ENCODE results near the gene CFAP298.

DNA sequence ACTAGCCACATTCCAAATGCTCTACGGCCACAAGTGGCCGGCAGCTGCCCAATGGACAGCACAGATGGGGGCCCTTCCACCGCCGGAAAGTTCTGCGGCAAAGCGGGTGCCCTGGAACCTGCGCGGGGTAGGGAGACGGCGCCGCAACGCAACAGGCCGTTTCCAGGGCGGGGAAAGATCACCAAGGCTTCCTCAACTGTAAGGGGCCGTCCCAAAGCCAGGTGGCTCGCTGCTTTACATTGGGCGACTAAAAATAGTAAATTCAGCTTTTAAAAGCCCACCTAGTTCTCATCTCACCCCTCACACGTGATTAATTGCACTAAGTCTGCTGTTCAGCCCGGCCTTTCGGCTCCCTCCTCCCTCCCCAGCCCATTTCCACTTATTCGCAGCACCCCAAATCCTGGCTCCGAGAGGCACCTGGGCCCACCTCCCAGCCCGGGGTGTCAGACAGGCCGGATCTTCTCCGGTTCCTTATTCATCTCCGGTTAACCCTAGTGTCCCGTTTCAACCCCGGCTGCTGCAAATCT lies 643 bp downstream of the CFAP298 start:
- no peak for TF ChIP-seq CBX1 (IDR thresholded peaks at IDR 0.05; ENCODE audit: low read depth)
- TF ChIP-seq, protein P1, sequence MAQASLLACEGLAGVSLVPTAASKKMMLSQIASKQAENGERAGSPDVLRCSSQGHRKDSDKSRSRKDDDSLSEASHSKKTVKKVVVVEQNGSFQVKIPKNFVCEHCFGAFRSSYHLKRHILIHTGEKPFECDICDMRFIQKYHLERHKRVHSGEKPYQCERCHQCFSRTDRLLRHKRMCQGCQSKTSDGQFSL (CRISPR knock-in tag; IDR thresholded peaks at IDR 0.05) = no peak
- no peak for TF ChIP-seq NR1H2 (CRISPR knock-in tag; IDR thresholded peaks at IDR 0.05; ENCODE audit: borderline replicate concordance, low read depth)
- no peak for TF ChIP-seq CC2D1A (CRISPR knock-in tag; IDR thresholded peaks at IDR 0.05)
- TF ChIP-seq TP53 (CRISPR knock-in tag; conservative IDR thresholded peaks at IDR 0.05) = no peak
- no peak for TF ChIP-seq ERF (CRISPR knock-in tag; IDR thresholded peaks at IDR 0.05)
- no peak for TF ChIP-seq NR3C1 (CRISPR knock-in tag; IDR thresholded peaks at IDR 0.05)
- TF ChIP-seq, protein P2, sequence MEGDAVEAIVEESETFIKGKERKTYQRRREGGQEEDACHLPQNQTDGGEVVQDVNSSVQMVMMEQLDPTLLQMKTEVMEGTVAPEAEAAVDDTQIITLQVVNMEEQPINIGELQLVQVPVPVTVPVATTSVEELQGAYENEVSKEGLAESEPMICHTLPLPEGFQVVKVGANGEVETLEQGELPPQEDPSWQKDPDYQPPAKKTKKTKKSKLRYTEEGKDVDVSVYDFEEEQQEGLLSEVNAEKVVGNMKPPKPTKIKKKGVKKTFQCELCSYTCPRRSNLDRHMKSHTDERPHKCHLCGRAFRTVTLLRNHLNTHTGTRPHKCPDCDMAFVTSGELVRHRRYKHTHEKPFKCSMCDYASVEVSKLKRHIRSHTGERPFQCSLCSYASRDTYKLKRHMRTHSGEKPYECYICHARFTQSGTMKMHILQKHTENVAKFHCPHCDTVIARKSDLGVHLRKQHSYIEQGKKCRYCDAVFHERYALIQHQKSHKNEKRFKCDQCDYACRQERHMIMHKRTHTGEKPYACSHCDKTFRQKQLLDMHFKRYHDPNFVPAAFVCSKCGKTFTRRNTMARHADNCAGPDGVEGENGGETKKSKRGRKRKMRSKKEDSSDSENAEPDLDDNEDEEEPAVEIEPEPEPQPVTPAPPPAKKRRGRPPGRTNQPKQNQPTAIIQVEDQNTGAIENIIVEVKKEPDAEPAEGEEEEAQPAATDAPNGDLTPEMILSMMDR (CRISPR knock-in tag; IDR thresholded peaks at IDR 0.05) = no peak
- no peak for TF ChIP-seq ZNF232 (CRISPR knock-in tag; IDR thresholded peaks at IDR 0.05; ENCODE audit: borderline replicate concordance)
- no peak for TF ChIP-seq GTF2F1 (IDR thresholded peaks at IDR 0.05; ENCODE audit: low read length)
- TF ChIP-seq JDP2 (CRISPR knock-in tag; IDR thresholded peaks at IDR 0.05; ENCODE audit: borderline replicate concordance) = no peak

Measured in HepG2 (cell line).